Hepatocyte (in vitro differentiated cells): ENCODE data around the gene JAKMIP1.

Experiments
- CTCF ChIP-seq: fragments of 200-600 bp; sonication (generic); IDR thresholded peaks from 2 replicates; pipeline ENCODE4 v1.5.1; 2016; ENCODE audit warnings: antibody characterized with exemption, mild to moderate bottlenecking; ENCODE audit not compliant: poor library complexity
- EZH2 ChIP-seq: fragments of 200-600 bp; sonication (generic); IDR thresholded peaks from 2 replicates; pipeline ENCODE4 v1.6.1; 2016; ENCODE audit warnings: antibody characterized with exemption, mild to moderate bottlenecking, borderline replicate concordance
- EZH2phosphoT487 ChIP-seq: fragments of 200-600 bp; sonication (generic); IDR thresholded peaks from one replicate; pipeline ENCODE4 v1.6.1; 2018; ENCODE audit warnings: antibody characterized with exemption, mild to moderate bottlenecking, low read depth, moderate library complexity; ENCODE audit not compliant: unreplicated experiment, severe bottlenecking

GRCh38 chr4:6017030-6017429 lies 183.3 kb downstream of the JAKMIP1 start:
- TF ChIP-seq CTCF (no peak), EZH2 (no peak), EZH2phosphoT487 (no peak)
